SH-SY5Y (cell line): Measurements from ENCODE around the gene FGF3.

Source experiments
- GATA2 ChIP-seq: IDR thresholded peaks from 2 replicates; pipeline ENCODE4 v1.6.1; 2011; ENCODE audit warnings: mild to moderate bottlenecking, low read depth, low read length
- GATA3 ChIP-seq: IDR thresholded peaks from 2 replicates; pipeline ENCODE4 v1.6.1; 2011; ENCODE audit warnings: low read depth, mild to moderate bottlenecking, low read length, moderate library complexity

Gene FGF3

DNA sequence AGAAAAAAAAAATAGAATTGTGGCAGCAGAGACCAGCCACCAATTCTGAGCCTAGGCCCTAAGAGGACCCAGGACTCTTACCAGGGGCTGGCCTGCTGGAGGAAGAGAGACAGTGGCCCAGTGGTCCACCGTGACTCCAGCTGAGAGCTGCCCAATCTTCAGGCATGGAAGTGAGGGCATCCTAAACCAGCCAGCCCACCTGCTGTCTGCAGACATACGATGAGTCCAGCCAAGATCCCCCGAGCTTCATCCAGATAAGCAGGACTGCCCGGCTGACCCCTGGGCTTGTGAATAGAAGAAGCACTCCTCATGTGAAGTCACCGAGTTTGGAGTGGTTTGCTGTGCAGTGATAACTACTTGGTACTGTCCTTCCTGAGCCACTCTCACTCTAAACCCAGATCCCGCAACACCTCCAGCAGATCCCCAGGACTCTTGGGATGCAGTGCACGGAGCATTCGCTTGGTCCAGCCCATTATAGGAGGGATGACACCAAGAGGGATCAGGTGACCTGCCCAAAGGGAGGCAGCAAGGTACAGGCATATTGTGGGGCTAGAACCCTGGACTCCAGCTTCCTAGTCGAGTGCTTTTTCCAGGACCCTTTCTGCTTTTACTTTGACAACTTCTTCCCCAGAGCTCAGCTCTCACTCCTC is 41.7 kb upstream of the FGF3 start:
- no peak for TF ChIP-seq GATA3
- no peak for TF ChIP-seq GATA2

DNA sequence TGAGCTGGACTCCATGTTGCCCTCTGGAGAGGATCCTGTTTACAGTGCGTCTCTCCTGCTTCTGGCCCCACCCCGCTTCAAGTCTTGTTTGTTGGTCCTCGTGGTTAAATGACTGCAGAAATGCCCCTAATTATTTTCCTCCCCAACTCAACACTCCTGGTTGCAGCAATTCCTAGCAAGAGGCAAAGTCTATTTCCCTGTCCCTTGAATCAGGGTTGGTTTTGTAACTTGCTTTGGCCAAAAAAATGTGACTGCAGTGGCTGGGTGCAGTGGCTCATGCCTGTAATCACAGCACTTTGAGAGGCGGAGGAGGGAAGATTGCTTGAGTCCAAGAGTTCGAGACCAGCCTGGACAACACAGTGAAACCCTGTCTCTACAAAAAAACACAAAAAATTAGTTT is 41.0 kb upstream of the FGF3 start:
- TF ChIP-seq GATA3, result no peak
- no peak for TF ChIP-seq GATA2

DNA sequence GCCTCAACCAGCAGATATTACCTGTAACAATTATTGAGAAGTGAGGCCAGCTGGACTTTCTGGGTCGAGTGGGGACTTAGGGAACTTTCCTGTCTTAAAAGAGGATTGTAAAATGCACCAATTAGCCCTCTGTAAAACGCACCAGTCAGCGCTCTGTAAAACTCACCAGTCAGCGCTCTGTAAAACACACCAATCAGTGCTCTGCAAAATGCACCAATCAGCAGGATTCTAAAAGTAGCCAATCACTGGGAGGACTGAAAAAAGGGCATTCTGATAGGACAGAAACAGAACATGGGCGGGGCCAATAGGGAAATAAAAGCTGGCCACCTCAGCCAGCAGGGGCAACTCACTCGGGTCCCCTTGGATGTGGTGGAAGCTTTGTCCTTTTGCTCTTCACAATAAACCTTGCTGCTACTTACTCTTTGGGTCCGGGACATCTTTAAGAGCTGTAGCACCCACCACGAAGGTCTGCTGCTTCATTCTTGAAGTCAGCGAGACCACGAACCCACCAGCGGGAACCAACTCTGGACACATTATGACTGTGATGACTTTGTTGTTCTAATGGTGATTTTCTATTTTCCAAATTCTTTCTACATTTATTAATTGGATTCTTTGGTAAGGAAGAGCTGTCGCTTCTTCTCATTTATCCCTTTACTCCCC is 40.2 kb upstream of the FGF3 start:
- TF ChIP-seq GATA3, result no peak
- TF ChIP-seq GATA2, result no peak

DNA sequence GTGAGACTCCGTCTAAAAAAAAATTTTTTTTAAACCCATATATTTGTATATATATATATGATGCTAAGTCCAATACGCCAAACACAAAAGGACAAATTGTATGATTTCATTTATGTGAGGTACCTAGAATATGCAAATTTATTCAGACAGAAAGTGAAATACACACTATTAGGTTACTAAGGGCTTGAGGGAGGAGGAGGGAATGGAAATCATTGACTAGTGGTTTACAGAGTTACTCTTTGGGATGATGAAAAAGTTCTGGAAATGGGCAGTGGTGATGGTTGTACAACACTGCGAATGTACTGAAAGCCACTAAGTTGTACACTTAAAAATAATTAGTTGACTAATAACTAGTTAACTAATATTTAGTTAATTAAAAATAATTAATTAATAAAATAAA is 36.2 kb upstream of the FGF3 start:
- no peak for TF ChIP-seq GATA2
- no peak for TF ChIP-seq GATA3

DNA sequence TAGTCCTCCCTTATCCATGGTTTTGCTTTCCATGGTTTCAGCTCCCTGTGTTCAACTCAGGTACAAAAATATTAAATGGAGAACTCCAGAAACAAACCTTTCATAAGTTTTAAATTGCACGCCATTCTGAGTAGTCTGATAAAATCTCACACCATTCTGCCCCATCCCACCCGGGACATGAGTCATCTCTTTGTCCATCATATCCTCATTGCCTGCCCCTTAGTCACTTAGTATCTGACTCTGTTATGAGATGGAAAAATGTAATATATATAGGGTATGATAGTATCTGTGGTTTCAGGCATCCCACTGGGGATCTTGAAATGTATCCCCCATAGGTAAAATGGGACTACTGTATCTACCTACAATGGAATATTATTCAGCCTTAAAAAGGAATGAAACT is 35.5 kb upstream of the FGF3 start:
- TF ChIP-seq GATA3, result no peak
- no peak for TF ChIP-seq GATA2

DNA sequence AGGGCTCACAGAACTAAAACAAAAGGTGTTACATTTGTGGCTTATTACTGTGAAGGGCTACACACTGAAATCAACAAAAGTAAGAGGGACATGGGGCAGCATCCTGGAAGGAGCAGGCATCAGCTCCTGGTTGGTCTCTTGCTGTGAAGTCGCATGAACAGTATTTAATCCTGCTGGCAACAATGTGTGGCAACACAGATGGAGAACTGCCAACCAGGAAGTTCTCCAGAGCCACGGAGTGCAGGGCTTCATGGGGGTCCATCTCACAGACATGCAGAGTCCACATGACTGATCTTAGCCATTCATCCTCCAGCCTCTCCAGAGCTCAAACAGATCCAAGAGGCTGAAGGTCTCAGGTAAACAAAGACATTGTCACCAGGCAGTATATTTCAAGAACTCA is 32.8 kb upstream of the FGF3 start:
- no peak for TF ChIP-seq GATA2
- no peak for TF ChIP-seq GATA3

DNA sequence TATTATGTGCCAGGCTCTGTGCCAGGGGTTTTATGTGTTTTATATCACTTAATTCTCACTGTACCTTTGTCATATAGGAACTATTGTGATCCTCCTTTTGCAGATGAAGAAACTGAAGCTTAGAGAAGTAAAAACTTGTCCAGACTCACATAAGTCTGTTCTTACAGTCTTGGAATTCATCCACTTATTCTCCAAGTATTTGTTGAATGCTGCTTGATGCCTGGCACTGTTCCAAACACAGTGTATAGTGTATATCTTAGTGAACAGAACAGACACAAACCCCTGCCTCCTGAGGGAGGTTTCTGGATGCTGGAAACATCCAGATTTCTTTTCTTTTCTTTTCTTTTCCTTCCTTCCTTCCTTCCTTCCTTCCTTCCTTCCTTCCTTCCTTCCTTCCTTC is 29.0 kb upstream of the FGF3 start:
- TF ChIP-seq GATA2 (no peak), GATA3 (no peak)

DNA sequence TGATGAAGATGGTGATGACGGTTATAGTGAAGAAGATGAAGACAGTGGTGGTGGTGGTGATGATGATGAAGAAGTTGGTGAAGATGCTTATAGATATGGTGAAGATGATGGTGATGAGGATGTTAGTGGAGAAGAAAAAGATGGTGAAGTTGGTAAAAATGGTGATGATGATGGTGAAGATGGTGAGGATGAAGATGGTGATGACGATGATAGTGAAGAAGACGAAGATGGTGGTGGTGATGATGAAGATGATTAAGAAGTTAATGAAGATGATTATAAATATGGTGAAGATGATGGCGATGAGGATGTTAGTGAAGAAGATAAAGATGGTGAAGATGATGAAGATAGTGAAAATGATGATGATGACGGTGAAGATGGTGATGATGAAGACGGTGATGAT is 25.2 kb upstream of the FGF3 start:
- TF ChIP-seq GATA2 (no peak), GATA3 (no peak)

DNA sequence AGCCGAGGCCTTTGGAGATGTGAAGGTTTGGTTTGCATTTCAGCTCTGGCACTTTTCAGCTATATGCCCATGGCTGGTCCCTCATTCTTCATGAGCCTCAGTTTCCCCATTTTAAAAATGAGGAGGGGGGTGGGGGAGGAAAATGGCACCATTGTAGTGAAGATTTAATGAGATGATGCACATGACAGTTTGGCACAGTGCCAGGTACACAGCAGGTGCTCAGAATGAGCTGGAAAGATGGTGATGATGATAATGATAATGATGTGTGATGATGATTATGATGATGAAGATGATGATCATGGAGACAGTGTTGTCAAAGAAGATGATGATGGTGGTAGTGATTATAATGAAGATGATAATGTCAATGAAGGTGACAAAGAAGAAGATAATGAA is 24.3 kb upstream of the FGF3 start:
- TF ChIP-seq GATA2 (no peak), GATA3 (no peak)

DNA sequence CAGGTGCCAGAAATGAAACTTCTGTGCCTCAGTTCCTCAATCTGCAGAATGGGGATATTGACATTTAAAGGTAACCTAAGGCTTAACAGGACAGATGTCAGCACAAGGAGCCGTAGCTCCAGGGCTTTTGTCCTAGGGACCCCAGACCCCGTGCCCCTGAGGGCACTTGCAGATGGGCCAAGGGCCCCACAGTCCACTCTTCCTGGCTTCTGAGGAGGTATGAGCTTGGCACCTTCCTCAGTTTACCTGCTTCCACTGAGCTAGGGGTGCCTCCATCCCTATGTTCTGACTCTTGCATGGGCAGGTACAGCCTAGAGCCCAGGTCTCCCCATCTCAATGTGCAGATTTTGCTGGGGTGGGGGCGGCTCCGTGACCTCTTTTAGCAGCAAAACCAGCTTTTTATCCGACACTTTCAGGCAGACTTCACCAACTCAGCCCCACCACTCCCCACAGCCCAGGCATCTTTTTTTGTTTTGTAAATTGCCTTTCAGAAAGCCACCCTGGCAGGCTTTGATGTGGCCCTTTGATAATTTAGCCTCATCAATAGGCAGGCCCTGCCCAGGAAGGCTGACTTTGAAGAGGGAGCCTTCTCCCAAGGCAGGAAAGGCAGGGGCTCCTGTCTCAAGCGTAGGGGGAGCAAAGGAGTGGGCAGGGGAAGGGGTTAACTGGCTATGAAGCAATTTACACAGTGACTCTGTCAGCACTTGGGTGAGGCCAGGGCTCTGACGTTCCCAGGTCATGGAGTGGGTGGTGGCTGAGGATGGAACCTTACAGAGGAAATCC is 23.7 kb upstream of the FGF3 start:
- TF ChIP-seq GATA2, result no peak
- no peak for TF ChIP-seq GATA3

DNA sequence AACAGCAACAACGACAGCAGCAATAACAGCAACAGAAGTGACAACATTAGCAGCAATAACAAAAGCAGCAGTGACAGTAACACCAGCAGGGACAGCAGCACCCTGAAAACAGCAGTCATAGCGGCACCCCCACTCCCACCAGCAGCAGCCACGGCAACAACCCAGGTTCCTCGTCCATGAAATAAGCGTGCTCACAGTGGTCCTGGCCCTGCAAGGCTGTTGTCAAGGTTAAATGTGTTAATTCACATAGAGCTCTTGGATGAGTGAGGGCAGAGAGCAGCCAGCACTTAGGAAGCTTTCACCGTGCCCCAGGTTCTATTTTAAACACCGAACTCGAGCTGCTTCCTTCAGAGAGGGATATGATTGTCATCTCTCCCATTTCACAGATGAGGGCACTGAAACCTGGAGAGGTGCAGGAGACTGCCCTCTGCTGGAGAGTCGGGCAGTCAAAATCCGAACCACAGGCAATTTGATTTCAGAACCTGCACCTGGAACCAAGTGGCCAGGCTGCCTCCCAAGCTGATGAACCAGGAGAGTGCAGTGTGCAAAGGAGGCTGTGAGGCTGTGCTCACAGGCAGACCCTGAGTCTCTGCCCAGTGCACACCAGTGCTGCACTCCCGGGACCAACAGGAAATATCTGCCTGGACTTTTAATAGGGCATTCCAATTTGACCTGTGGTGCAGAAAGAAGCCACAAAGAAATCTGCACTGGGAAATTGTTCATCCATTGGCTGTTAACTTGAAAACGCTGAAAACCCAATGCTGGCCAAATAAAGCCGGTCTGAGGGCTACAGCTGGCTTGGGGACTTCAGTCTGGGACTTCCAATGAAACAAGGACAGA is 22.9 kb upstream of the FGF3 start:
- TF ChIP-seq GATA3, result no peak
- no peak for TF ChIP-seq GATA2

DNA sequence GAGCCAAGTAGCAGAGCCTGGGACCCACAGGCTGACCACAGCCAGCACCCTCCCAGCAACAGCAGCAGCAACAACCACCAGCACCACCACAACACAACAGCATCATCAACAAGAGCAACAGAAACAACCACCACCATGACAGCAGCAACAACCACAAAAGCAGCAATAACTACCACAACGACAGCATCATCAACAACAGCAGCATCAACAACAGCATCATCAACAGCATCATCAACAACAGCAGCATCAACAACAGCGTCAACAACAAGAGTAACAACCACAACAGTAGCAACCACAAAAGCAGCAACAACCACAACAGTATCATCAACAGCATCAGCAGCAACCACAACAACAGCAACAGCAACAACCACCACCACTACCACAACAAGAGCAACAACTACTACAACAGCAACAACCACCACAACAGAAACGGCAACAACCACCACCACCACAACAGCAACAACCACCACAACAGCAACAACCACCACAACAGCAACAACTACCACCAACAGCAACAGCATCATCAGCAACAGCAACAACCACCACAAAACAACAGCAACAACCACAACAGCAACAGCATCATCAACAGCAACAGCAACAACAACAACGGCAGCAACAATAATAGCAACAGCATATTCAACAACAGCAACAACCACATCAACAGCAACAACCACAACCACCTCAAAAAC is 22.1 kb upstream of the FGF3 start:
- TF ChIP-seq GATA2 (no peak), GATA3 (no peak)

DNA sequence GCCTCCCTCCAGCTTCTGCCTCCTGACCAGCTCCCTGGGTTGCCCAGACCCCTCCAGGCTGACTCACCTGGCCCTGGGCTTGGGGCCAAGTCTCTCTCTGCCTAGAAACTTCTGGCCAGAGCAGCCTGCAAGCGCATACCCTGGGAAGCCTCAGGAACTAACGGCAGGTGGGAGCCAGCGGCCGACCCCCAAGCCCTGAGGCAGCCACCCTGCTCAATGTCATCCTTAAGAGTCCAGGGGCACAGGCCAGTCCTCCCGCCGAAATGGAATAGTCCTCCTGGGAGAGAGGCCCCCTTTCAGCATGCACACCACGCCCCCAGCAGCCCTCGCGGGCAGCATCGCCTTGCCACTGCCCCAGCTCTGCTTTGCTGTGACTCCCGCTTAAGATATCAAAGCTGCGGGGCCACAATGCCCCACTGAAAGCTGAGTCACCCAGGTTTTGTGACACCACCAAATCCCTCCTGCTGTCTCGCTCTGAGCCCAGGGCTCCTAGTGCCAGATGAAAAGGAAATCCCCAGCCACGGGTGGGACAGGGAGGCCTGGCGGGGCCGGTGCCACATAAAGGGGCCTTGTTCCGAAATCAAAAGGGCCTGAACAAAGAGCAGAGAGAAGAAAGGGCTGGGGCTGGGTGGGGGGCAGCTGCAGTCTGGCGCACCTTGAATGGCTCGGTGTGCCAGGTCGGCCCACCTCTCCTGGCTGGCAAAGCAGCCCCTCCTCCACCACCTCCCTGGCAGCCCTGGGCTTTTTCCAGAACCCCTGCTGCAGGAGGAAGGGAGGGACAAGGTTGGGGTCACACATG is 21.4 kb upstream of the FGF3 start:
- TF ChIP-seq GATA3, result no peak
- TF ChIP-seq GATA2, result no peak
